Heart left ventricle (tissue), 13 donors: Measurements from ENCODE around the gene MYLK4.

Source experiments
- POLR2A ChIP-seq, 2 donors: fragments of 450-650 bp; IDR thresholded peaks; one replicate each; pipeline ENCODE4 v1.6.1; 2017; ENCODE audit warnings: antibody characterized with exemption in 2 of 2, mild to moderate bottlenecking in 2 of 2, moderate library complexity in 2 of 2
- TF ChIP-seq, protein P1 (sequence below), 12 donors: fragments of 200-600 bp; sonication (generic) in 4 of 12; IDR thresholded peaks; one replicate each; pipeline versions ENCODE4 v1.5.0 to v1.8.0; 2018 to 2022; ENCODE audit warnings: antibody characterized with exemption in 12 of 12, mild to moderate bottlenecking in 5 of 12
- donor health status: ischemic (EF 13 %, LVEDD 7.1; RV severe dilation, severe dysfunction).
- donor health status: DM: no; HTN: yes; CAD: no.
- donor health status: DM: no; HTN: no; CAD: no.
- donor health status: ischemic (EF 25% LVEDD 6.9; RV normal size, moderate dysfunction).
- donor health status: ischemic (EF 25% LVEDD 5.7; RV mildly dilated, moderate dysfunction).
- donor health status: ischemic (EF 35%, LVEDD 5.7; RV mildly dilated, moderate dysfunction).
- donor health status: nonischemic (EF 11% LVEDD 7.7; RV severe dilation, severe dysfunction).
- donor health status: DM: yes; HTN: yes; CAD: no.
- donor health status: PGD.
- donor health status: ischemic (EF 29% LVEDD 5.4; RV normal size, mild dysfunction).
- donor health status: nonischemic (EF 23%, LVEDD 6.1; RV moderate dilation, normal function).

DNA sequence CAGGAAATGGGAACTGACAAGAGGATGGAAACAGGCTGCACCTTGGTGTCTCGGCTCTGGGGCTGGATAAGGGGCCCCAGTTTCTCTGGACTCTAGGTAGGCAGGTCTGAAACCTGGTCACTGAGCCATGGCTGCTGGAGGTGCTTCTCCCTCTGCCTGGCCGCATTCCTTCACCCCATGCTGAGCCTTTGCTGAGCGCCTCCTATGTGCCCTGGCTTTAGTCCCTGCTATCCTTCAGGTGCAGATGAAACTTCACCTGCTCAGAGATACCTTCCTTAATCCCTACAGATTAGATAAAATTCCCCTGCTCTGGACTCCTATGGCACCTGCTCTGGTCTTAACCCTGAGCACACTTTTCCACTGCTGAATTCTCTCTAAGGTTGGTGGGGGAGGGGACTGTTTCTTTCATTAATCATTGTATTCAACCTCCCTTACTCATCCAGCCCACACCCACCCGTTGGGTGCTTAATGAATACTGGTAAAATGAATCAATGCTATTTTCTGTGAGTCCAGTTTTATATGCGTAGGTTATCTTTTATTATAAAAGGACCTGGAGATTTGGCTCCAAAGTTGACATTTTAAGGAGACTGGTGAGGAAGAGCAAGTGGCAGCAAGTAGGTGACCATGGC is 19.3 kb downstream of the MYLK4 start:
- no peak for TF ChIP-seq POLR2A (IDR thresholded peaks at IDR 0.05)
- TF ChIP-seq, protein P1, sequence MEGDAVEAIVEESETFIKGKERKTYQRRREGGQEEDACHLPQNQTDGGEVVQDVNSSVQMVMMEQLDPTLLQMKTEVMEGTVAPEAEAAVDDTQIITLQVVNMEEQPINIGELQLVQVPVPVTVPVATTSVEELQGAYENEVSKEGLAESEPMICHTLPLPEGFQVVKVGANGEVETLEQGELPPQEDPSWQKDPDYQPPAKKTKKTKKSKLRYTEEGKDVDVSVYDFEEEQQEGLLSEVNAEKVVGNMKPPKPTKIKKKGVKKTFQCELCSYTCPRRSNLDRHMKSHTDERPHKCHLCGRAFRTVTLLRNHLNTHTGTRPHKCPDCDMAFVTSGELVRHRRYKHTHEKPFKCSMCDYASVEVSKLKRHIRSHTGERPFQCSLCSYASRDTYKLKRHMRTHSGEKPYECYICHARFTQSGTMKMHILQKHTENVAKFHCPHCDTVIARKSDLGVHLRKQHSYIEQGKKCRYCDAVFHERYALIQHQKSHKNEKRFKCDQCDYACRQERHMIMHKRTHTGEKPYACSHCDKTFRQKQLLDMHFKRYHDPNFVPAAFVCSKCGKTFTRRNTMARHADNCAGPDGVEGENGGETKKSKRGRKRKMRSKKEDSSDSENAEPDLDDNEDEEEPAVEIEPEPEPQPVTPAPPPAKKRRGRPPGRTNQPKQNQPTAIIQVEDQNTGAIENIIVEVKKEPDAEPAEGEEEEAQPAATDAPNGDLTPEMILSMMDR (IDR thresholded peaks at IDR 0.05): no peak
